ENCODE results near the gene COG7. TPM values are rescaled to one million over a fixed set of nuclear protein-coding genes. Genes with fewer than 3 reads are reported as not detected.

COG7 gene
- total and polyA plus RNA-seq, 9 donors = 13.8 to 21.5 (median 19.0) TPM

DNA sequence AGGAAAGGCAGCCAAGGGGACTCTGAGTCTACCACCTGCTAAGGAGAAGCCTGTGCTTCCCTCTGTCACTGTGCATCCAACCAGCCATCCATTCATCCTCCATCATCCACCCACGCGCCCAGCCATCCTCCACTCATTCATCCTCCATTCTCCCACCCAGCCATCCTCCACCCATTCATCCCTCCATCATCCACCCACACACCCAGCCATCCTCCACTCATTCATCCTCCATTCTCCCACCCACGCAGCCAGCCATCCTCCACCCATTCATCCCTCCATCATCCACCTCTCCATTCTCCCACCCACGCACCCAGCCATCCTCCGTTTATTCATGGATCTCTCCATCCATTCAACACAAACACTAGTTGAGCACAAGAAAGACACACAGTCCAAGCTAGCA, 74.1 kb downstream of the COG7 start:
- TF ChIP-seq, protein P1, sequence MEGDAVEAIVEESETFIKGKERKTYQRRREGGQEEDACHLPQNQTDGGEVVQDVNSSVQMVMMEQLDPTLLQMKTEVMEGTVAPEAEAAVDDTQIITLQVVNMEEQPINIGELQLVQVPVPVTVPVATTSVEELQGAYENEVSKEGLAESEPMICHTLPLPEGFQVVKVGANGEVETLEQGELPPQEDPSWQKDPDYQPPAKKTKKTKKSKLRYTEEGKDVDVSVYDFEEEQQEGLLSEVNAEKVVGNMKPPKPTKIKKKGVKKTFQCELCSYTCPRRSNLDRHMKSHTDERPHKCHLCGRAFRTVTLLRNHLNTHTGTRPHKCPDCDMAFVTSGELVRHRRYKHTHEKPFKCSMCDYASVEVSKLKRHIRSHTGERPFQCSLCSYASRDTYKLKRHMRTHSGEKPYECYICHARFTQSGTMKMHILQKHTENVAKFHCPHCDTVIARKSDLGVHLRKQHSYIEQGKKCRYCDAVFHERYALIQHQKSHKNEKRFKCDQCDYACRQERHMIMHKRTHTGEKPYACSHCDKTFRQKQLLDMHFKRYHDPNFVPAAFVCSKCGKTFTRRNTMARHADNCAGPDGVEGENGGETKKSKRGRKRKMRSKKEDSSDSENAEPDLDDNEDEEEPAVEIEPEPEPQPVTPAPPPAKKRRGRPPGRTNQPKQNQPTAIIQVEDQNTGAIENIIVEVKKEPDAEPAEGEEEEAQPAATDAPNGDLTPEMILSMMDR (IDR thresholded peaks at IDR 0.05) = no peak
- TF ChIP-seq EP300 (IDR thresholded peaks at IDR 0.05) = no peak
- no peak for TF ChIP-seq POLR2A (IDR thresholded peaks at IDR 0.05)
- Histone ChIP-seq H3K27ac (no peak overlapping the region), H3K4me1 (ENCODE audit: insufficient read depth) (no peaks in the 10 kb centered on the region), H3K27me3 (no peaks in the 10 kb centered on the region), H3K4me3 (no peak overlapping the region), H3K9me3 (no peaks in the 10 kb centered on the region), H3K36me3 (no peaks in the 10 kb centered on the region)
- no peak for DNase-seq
- intact Hi-C loops (cut with DNase I) = no loop called here
- WGBS, 3 donors = 78 to 86% (median 79%) methylated on average over 5 of the region's 5 CpGs

DNA sequence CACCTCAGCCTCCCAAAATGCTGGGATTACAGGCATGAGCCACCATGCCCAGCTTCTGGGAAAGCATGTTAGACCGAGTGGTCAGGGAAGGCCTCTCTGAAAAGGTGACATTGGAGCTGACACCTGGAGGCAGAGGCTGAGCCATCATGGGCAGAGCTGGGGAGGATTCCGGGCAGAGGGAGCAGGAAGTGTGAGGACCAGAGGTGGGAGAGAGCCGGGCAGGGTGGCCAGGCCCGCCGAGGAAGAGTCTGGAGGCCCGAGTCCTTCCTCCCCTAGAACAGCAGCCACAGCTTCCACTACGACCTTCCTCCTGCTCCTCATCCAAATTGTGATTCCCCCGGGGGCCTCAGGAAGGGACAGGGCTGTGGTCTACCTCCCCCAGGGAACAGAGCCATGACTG, 74.7 kb downstream of the COG7 start:
- TF ChIP-seq POLR2A (IDR thresholded peaks at IDR 0.05) = no peak
- no peak for TF ChIP-seq EP300 (IDR thresholded peaks at IDR 0.05)
- TF ChIP-seq, protein P1 (IDR thresholded peaks at IDR 0.05) = no peak
- Histone ChIP-seq H3K4me3 (no peak overlapping the region), H3K27ac (no peak overlapping the region), H3K9me3 (no peaks in the 10 kb centered on the region), H3K4me1 (ENCODE audit: insufficient read depth) (no peaks in the 10 kb centered on the region), H3K27me3 (no peaks in the 10 kb centered on the region), H3K36me3 (no peaks in the 10 kb centered on the region)
- 69 to 73% (median 69%) methylated on average over 8 of the region's 8 CpGs for WGBS, 3 donors
- intact Hi-C loops (cut with DNase I) = no loop called here
- DNase-seq = no peak

DNA sequence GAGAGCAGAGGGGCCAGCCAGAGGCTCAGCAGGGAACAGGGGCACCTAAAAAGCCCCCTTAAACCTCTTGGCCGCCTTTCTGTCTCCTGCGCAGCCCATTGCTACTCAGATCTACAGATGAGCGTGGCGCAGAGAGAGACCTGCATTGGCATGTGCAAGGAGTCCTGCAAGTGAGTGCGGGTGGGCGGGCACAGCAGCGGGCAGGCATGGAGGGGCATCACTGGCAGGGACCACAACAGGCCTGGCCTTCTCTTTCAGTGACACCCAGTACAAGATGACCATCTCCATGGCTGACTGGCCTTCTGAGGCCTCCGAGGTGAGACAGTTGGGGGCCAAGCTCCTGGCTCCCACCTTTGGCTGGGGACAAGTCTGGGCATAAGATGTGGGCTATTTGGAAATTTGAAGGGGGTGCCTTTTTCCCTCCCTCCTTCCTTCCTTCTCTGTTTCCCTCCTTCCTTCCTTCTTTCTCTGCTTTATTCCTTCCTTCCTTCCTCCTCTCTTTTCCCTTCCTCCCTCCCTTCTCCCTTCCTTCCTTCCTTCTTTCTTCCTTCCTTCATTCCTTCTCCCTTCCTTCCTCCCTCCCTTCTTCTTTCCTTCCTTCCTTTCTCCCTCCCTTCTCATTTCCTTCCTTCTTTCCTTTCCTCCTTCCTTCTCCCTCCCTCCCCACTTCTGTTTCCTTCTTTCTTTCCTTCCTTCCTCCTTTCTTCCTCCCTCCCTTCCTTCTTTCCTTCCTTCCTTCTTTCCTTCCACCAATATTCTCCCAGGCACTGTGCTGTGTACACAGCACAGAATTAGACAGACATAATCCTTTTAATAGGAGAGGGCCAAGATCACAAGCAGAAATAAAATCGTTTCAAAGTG, 75.7 kb downstream of the COG7 start:
- Histone ChIP-seq H3K27ac (no peak overlapping the region), H3K36me3 (no peaks in the 10 kb centered on the region), H3K9me3 (no peaks in the 10 kb centered on the region), H3K4me1 (ENCODE audit: insufficient read depth) (no peaks in the 10 kb centered on the region), H3K4me3 (no peak overlapping the region), H3K27me3 (no peaks in the 10 kb centered on the region)
- TF ChIP-seq, protein P1 (IDR thresholded peaks at IDR 0.05) = no peak
- no peak for TF ChIP-seq POLR2A (IDR thresholded peaks at IDR 0.05)
- TF ChIP-seq EP300 (IDR thresholded peaks at IDR 0.05) = no peak
- 76 to 84% (median 84%) methylated on average over 9 of the region's 9 CpGs for WGBS, 3 donors
- DNase-seq = no peak
- intact Hi-C loops (cut with DNase I) = no loop called here

DNA sequence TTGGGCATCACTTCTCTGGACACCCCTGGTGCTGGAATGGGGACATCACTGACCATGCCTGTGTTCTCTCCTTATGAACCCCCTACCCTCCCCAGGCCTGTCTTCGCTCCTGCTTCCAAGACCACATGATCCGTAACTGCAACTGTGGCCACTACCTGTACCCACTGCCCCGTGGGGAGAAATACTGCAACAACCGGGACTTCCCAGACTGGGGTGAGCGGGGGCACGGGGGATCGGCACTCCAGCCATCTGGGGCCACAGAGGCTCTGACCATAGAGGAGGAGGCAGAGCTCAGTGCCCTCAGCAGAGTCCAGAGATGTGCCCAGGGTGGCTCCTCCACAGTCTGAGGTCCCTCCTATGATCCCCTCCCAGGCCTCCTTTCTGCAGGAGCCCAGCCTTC, 77.3 kb downstream of the COG7 start:
- 80 to 88% (median 80%) methylated on average over 7 of the region's 7 CpGs for WGBS, 3 donors
- H3K27ac ChIP-seq = no peak overlapping the region
- no peaks in the 10 kb centered on the region for H3K27me3 ChIP-seq
- H3K36me3 ChIP-seq = no peaks in the 10 kb centered on the region
- intact Hi-C loops (cut with DNase I) = no loop called here
- no peak overlapping the region for H3K4me3 ChIP-seq
- H3K4me1 ChIP-seq (ENCODE audit: insufficient read depth) = no peaks in the 10 kb centered on the region
- no peaks in the 10 kb centered on the region for H3K9me3 ChIP-seq
- DNase-seq = no peak
- TF ChIP-seq EP300 (IDR thresholded peaks at IDR 0.05) (no peak), POLR2A (IDR thresholded peaks at IDR 0.05) (no peak)
- TF ChIP-seq, protein P1 (IDR thresholded peaks at IDR 0.05) = no peak

Data from ovary (tissue), 9 donors.